CD4-positive, alpha-beta T cell treated with Interleukin-12 subunit alpha and Interleukin-12 subunit beta, for 1 hour (primary cell): ENCODE results near the gene CTU2.

ENCODE experiments used
- DNase-seq: peaks from one replicate; pipeline ENCODE4 v3.0.0-alpha.2; 2020

CTU2 gene

GRCh38 chr16:88732172-88732960, 26.1 kb downstream of the CTU2 start:
- no peak for DNase-seq

GRCh38 chr16:88732961-88733294, 26.6 kb downstream of the CTU2 start:
- no peak for DNase-seq

- DNase-seq = no peak
These were observed 27.5 kb downstream of the CTU2 start for GRCh38 chr16:88733630-88734360.

- no peak for DNase-seq
These were observed 28.0 kb downstream of the CTU2 start for GRCh38 chr16:88734361-88734728.

GRCh38 chr16:88735121-88735520, 28.8 kb downstream of the CTU2 start:
- DNase-seq = no peak

- DNase-seq = no peak
These were observed 29.3 kb downstream of the CTU2 start for GRCh38 chr16:88735616-88736015.

GRCh38 chr16:88736088-88736487, 29.8 kb downstream of the CTU2 start:
- DNase-seq = no peak

GRCh38 chr16:88736496-88736895, 30.2 kb downstream of the CTU2 start:
- no peak for DNase-seq

GRCh38 chr16:88737298-88738150, 31.2 kb downstream of the CTU2 start:
- DNase-seq = peak; percentile 78

- DNase-seq = no peak
These were observed 32.1 kb downstream of the CTU2 start for GRCh38 chr16:88738151-88739084.

- no peak for DNase-seq
These were observed 33.1 kb downstream of the CTU2 start for GRCh38 chr16:88739139-88739976.

- no peak for DNase-seq
These were observed 33.8 kb downstream of the CTU2 start for GRCh38 chr16:88739977-88740726.

- no peak for DNase-seq
These were observed 34.4 kb downstream of the CTU2 start for GRCh38 chr16:88740727-88741055.

- DNase-seq = no peak
These were observed 35.1 kb downstream of the CTU2 start for GRCh38 chr16:88741368-88741767.

- no peak for DNase-seq
These were observed 36.7 kb downstream of the CTU2 start for GRCh38 chr16:88742896-88743605.

GRCh38 chr16:88743693-88744576, 37.6 kb downstream of the CTU2 start:
- DNase-seq = peak; percentile 75

- DNase-seq = no peak
These were observed 38.5 kb downstream of the CTU2 start for GRCh38 chr16:88744577-88745521.

- DNase-seq = no peak
These were observed 40.2 kb downstream of the CTU2 start for GRCh38 chr16:88746506-88746905.
